ENCODE data around the gene TRHDE.

DNA sequence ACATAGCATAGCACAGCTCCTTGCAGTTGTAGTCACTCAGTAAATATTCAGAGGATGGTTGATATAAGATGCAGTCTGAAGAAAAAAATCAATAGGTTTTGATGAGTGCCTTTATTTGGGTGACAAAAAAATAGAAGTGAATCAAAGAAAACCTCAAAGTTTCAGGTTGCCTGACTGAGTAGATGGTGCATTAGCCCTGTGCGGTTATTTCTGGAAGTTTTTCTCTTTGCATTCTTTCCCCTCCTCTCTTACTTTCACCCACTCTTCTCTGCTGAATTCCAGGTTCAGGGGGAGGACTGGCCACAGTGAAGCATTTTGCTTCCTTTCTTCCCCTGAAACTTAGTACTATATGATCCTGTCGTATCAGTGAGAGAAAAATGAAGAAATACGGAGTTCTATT, 28.6 kb downstream of the TRHDE start:
- TF ChIP-seq CTCF (conservative IDR thresholded peaks at IDR 0.05) (no peak), EZH2 (IDR thresholded peaks at IDR 0.05; ENCODE audit: low read depth) (no peak)

Data from PC-9 (cell line).